Smooth muscle cell of the coronary artery (primary cell): Measurements from ENCODE around the gene CNRIP1. TPM values are rescaled to one million over a fixed set of nuclear protein-coding genes. Genes with fewer than 3 reads are reported as not detected.

ENCODE experiments used
- total RNA-seq: library from RNA; depleted of rRNA; stranded (reverse); fragments of >200 nt; gene quantifications from 2 replicates; pipeline ENCODE4 v1.2.3, GENCODE V29; 2014; ENCODE audit warnings: low replicate concordance

The CNRIP1 gene, protein sequence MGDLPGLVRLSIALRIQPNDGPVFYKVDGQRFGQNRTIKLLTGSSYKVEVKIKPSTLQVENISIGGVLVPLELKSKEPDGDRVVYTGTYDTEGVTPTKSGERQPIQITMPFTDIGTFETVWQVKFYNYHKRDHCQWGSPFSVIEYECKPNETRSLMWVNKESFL
- total RNA-seq: 14.1 and 23.1 TPM in 2 replicates

DNA sequence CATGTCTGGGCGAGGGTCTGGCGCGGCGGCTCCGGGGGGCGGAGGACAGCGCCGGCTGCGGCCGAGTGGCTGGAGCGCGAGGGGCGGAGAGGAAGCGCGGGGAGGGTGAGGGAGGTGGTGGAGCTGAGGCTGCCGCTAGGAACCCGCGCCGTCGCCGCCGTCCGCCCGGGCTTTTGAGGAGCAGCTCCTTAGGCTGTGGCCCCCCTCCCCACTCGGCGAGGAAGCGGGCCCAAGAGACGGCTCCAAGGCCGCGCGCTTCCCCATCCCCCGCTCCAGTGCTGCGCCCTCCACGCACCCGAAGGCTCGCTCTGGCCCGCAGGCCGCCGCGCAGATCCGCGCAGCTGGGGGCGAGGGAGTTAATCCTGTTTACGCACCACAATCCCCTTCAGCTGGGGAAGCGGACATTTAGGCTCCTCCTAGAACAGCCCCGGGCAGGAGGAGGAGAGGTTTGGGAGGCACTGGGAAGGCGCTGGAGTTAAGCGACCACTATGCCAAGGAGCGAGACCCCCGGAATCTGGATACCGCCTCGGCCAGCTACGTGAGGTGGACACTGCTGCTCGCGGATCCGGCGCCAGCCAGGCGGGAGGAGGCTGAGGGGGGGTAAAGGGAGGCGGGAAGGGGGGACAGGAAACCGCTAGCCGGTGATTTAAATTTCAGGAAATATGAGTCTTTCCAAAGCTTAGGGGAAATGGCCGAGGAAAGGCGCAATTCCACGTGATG is at the start of gene CNRIP1:
CNRIP1 (minus strand) TSS at position 552 of the 720 bp plus-strand sequence; CDS start at position 3, 549 bp downstream.

DNA sequence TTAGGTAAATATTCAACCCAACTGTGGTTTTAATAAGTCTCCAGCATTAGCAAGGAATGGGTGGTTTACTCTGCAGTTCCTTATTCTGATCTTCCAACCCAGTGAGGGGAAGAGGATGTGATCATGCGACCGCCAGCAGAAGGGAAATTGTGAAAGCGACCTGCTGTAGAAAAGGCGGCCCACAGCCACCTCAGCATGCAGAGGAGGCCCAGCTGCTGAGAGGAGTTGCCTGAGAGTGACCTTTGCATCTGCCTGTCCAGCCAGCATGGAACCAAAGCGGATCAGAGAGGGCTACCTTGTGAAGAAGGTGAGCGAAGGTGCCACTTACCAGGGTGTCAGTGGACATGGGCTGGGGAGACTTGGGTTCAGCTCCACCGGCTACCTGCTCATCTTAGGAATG is 45.3 kb upstream of the CNRIP1 start, which contains the start of gene PLEK:
PLEK (plus strand) TSS at position 196 of the 400 bp plus-strand sequence; CDS start at position 266, 70 bp downstream.

DNA sequence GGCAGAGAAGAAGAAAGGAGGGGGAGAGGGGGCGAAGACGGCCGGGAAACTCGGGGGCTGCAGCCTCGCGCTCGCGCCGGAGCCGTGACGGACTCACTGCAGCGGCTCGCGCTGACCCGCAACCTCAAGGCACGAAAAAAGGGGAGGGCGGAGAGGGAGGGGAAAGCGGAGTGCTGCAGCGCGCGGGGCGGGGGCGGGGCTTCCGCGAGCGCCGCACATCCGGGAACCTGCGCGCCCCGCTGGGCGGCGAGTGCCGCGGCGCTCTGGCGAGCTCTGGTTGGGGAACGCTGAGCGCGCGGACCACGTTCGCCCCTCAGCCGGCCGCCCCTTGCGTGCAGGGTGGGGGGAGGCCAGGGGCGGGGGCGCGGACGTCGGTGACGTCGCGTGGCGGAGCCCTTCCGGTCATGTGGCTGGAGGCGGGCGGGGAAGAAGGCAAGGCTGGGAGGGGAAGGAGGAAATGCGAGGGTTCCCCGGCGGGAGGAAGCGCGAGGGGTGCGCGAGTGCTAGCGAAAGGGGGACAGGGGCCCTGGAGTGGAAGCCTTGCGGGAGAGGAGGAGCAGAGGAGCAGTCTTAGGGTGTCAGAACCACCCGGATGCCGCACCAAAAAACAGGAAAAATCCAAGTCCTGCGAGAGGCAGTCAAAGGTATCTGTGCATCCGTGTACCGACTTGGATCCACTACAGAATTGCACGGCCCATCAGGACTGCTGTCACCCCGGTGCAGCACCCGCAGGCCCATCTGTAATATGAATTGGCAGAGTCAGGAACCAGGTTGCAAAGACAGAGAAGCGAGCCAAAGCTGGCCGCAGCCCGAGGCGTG is 67.1 kb downstream of the CNRIP1 start, which contains the start of gene PPP3R1:
PPP3R1 (minus strand) TSS at position 133 of the 819 bp plus-strand sequence. CDS start 405 bp downstream, outside the sequence.

Other genes with a start within 250 kb of the CNRIP1 start
- gene PNO1, start 162.1 kb downstream of the CNRIP1 start, total RNA-seq: 2.7 and 9.4 TPM in 2 replicates
- 5.1 and 15.9 TPM in 2 replicates for gene PPP3R1, start 67.4 kb downstream of the CNRIP1 start, total RNA-seq
- 0.08 TPM in 1 of 2 replicates, not detected in the other for gene PLEK, start 45.3 kb upstream of the CNRIP1 start, total RNA-seq
- 0.15 and 0.23 TPM in 2 replicates for gene FBXO48, start 147.3 kb upstream of the CNRIP1 start, total RNA-seq
- gene APLF, start 147.6 kb upstream of the CNRIP1 start, total RNA-seq: 3.8 and 9.0 TPM in 2 replicates